C4-2B (cell line): ENCODE measurements around the gene KRTAP20-3.

Experiments used
- CTCF ChIP-seq: fragments of 450-650 bp; conservative IDR thresholded peaks from 2 replicates; pipeline ENCODE4 v1.5.1; 2017; ENCODE audit warnings: mild to moderate bottlenecking
- ZFX ChIP-seq: fragments of 450-650 bp; IDR thresholded peaks from 2 replicates; pipeline ENCODE4 v1.6.1; 2017

GRCh38 chr21:30676737-30677136 lies 34.1 kb downstream of the KRTAP20-3 start:
- no peak for TF ChIP-seq CTCF
- TF ChIP-seq ZFX: no peak
